ENCODE results near the gene TNFAIP8L1.

- TF ChIP-seq EZH2 (IDR thresholded peaks at IDR 0.05; ENCODE audit: borderline replicate concordance, low read length) = no peak
- TF ChIP-seq, protein P1, sequence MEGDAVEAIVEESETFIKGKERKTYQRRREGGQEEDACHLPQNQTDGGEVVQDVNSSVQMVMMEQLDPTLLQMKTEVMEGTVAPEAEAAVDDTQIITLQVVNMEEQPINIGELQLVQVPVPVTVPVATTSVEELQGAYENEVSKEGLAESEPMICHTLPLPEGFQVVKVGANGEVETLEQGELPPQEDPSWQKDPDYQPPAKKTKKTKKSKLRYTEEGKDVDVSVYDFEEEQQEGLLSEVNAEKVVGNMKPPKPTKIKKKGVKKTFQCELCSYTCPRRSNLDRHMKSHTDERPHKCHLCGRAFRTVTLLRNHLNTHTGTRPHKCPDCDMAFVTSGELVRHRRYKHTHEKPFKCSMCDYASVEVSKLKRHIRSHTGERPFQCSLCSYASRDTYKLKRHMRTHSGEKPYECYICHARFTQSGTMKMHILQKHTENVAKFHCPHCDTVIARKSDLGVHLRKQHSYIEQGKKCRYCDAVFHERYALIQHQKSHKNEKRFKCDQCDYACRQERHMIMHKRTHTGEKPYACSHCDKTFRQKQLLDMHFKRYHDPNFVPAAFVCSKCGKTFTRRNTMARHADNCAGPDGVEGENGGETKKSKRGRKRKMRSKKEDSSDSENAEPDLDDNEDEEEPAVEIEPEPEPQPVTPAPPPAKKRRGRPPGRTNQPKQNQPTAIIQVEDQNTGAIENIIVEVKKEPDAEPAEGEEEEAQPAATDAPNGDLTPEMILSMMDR (conservative IDR thresholded peaks at IDR 0.05 in 1 of 2, IDR thresholded peaks at IDR 0.05 in 1 of 2; ENCODE audit: extremely low read depth in 1 of 2, insufficient read depth in 1 of 2, low read depth in 1 of 2, low read length in 2 of 2) = no peak
These were observed 23.5 kb downstream of the TNFAIP8L1 start for GRCh38 chr19:4662812-4663211.
